Daoy (cell line): ENCODE results near the gene SH3RF3. TPM values are rescaled to one million over a fixed set of nuclear protein-coding genes. Genes with fewer than 3 reads are reported as not detected.

ENCODE experiments used
- DNase-seq: peaks from one replicate; pipeline ENCODE4 v3.0.0-alpha.2; 2015; ENCODE audit warnings: low read depth
- total RNA-seq: library from RNA; depleted of rRNA; stranded (reverse); fragments of >200 nt; shearing (Covaris generic); gene quantifications from 2 replicates; pipeline ENCODE4 v1.2.3, GENCODE V29; 2014; rRNA removed

Gene SH3RF3
- total RNA-seq, 1 experiment from 2014 or later: 3.0 TPM

DNA sequence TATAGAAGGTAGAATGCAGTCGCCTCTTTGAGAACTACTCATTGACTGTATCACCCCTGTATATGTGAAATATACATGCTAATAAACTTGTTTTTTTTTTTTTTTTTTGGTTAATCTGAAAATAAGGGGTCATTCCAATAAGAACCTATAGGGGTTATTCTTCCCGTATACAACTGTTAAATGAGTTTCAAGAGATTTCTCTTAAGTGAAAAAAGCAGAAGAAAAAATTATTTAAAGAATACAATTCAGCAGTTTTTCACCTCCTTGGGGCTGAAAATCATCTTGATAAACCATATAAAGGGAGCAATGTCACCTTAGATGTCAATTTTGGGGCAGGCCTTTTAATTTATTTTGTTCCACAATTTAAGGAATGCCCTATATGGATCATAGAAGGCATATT lies 418.3 kb downstream of the SH3RF3 start:
- DNase-seq: no peak

- DNase-seq: no peak
Observed at GRCh38 chr2:109549016-109549590, 420.1 kb downstream of the SH3RF3 start.

Other genes with a start within 250 kb of the SH3RF3 start
- gene EDAR, start 140.0 kb upstream of the SH3RF3 start, total RNA-seq: not detected in 2 replicates